ENCODE data around the gene EPB41.
"Not testable (repeated sequence)": the region's sequence is repeated elsewhere in the genome, so short reads cannot be mapped to it uniquely, and the experiment has no call there.

EPB41 gene

DNA sequence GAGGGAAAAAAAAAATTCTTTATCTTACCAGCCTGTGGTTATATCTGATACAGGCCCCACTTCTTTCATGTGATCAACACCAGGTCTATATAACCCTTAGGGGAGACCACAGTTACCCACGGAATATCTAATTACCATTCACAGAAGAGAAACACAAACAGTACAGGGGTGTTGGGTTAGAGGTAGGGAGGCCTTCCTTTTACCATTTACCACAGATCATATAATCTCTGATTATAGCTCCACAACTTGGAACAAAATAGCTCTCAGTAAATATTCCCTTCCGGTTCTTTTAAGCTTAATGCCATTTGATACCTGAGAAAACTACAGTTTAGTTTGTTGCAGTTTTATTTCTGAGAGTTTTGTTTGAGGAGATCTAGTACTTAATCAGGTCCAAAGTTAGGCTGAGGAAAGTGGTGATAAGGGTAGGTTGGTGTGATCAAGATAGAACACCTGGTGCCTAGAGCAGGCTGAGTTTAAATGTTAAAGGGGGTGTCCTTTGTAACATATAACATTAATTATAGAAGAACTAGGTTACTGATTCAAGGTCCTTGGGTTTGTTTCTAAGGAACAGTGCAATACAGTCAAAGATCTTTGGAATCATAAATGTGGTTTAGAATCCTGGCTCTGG lies 14.1 kb downstream of the EPB41 start:
- DNase-seq, result no peak

- no peak for DNase-seq
Observed at GRCh38 chr1:28933277-28933676, 18.9 kb downstream of the EPB41 start.

DNA sequence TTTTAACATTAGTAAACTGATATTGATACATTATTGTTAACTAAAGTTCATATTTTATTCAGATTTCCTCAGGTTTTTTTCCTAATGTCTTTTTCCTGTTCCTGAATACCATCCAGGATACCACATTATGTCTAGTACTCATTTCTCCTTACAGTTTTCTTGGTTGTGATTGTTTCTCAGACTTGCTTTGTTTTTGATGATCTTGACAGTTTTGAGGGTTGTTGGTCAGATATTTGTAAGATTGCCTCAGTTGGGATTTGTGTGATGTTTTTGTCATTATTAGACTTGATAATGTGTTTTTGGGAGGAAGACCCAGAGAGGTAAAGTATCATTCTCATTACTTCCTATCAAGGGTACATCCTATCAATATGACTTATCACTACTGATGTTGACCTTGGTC lies 19.5 kb downstream of the EPB41 start:
- no peak for DNase-seq

DNA sequence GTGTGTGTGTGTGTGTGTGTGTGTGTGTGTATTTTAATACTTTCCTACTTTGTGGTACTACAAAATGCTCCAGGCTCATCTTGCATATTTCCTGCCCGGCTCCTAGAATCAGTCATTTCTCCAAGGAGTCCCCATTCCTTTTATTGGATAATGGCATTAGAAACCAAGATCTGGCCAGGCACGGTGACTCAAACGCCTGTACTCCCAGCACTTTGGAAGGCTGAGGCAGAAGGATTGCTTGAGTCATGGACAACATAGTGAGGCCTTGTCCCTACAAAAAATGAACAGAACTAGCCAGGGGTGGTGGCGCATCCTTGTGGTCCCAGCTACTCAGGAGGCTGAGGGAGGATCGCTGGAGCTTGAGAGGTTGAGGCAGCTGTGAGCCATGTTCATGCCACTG lies 20.3 kb downstream of the EPB41 start:
- DNase-seq, result no peak

GRCh38 chr1:28935293-28935692 lies 20.9 kb downstream of the EPB41 start:
- no peak for DNase-seq

DNA sequence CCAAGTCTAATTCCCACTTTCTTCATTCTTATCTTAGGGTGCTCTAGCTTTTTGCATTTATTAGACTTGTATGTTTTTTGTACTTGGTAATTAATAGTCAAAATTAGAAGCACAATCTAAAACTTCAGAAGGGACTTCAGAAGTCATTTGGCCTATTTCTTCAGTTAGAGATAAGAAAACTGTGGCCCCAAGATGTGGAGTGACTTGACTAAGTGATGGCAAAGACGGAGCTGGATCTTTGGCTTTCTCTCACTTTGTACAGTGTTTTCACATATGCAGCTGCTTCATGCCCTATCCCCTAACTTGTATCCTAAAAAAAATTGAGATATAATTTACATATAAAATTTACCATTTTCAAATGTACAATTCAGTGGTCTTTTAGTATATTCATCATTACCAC lies 21.7 kb downstream of the EPB41 start:
- DNase-seq, result no peak

- no peak for DNase-seq
Observed at GRCh38 chr1:28936528-28936927, 22.2 kb downstream of the EPB41 start.

- DNase-seq, result not testable (repeated sequence)
Observed at GRCh38 chr1:28943581-28943980, 29.2 kb downstream of the EPB41 start.

DNA sequence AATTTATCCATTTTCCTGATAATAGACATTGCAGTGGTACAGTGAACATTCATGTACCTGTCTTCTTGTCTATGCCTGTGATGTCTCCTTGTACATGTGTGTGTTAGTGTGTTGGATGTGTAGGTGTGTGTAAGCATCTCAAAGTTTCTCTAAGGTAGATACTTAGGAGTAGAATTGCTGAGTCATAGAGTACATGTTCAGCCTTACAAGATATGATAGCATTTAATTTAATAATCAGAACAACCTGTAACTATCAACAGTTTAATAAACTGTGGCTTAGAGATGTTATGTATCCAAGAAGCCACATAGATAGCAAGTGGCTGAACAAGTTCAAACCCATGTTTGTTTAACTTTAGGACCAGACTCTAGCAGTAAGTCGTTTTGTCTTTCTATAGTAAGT lies 35.6 kb downstream of the EPB41 start:
- no peak for DNase-seq

- DNase-seq, result no peak
Observed at GRCh38 chr1:28950449-28950848, 36.1 kb downstream of the EPB41 start.

- DNase-seq, result no peak
Observed at GRCh38 chr1:28954126-28954726, 39.9 kb downstream of the EPB41 start.

DNA sequence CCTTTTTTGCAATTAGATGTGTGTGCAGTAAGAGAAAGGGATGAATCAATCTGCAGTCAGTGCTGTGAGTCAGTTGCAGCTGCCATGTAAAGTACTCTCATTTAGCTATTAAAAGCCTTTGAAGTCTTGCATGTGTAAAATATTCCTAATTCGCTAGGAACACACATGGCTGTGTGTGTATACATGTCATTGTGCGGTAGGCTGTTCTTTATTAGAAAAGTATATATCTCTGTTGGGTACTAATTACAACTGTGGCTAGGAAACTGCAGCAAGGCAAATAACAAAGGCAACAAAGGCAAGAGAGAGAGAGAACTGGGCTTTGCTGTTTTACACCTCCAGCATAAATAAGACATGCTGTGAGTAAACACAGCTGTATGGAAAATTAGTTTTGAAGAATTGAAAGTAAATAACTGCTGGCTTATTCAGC lies 41.7 kb downstream of the EPB41 start:
- no peak for DNase-seq

GRCh38 chr1:28962114-28962831 lies 47.9 kb downstream of the EPB41 start:
- DNase-seq, result not testable (repeated sequence)

- DNase-seq, result no peak
Observed at GRCh38 chr1:28965271-28965870, 51.0 kb downstream of the EPB41 start.

GRCh38 chr1:28966617-28967016 lies 52.2 kb downstream of the EPB41 start:
- no peak for DNase-seq

DNA sequence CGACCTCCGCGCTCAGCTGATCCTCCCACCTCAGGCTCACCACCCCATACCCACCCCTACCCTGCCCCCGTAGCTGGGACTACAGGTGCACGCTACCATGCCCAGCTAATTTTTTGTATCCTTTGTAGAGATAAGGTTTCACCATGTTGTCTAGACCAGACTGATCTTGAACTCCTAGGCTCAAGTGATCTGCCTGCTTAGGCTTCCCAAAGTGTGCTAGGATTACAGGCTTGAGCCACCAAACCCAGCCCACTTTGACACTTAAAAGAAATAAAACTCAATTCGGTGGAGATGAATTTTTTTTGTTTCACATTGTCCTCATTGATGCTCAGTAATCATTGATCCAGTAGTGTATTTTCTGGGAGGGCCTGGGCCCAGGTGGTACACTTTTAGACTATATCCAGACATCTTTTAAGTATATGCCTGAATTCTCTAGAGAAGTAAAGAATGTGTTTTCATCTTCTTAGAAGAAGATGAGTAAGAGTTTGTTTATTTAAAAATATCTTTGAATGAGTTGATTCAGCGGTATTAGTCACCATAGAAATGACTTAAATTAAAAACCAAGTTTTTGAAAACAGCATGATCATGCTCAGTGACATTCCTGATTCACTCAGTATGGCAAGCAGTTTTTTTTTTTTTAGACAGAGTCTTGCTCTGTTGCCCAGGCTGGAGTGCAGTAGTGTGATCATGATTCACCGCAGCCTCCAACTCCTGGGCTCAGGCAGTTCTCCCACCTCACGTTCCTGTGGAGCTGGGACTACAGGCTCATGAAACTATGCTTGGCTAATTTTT lies 57.8 kb downstream of the EPB41 start:
- no peak for DNase-seq

DNA sequence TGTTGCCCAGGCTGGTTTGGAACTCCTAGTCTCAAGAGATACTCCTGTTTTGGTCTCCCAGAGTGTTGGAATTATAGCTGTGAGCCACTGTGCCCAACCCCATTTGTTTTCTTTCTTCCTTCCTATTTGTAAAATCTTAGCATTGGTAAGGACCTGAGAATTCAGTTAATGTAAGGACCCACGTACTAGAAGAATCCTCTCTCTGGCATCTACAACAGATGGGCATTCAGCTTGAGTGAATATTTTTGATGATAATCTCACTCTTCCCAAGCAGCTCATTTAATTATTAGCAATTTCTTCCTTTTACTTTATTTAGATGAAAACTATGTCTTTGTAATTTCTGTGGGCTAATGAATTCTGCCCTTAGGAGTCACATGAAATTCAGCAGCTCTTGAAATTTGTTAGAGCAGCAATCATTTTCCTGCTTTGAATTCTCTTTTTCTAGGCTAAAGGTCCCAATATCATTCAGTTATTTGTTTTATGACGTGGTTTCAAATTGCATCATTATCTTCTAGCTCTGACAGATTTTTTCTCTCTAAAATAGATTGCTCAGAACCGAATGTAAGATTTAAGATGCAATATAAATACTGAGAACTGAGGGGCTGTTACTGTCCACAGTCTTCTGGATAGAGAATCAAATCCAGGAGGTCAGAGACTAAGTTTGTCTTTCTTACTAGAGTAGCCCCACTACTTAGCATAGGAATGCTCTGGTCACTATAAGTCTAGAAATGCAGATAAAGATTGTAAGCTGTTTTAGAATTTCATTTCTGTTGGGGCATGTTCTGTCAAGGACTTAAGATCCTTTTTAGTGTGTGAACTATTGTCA lies 59.4 kb downstream of the EPB41 start:
- no peak for DNase-seq

DNA sequence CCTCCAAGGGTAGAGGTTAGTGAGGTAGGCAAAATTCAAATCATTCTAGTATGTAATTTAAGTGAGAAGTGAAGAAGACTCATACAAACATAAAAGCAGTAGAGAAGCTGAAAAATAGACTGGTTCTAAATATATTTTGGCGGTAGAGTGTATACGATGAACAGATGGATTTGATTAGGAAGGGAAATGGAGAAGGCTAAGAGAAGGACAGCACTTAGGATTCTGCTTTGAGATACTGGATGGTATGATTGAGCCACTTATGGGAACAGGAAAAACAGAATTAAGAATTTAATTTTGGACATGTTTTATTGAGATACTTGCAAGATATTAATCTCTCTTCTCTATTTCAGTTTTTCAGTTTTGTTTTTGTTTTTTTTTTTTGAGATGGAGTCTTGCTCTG lies 60.1 kb downstream of the EPB41 start:
- no peak for DNase-seq

DNA sequence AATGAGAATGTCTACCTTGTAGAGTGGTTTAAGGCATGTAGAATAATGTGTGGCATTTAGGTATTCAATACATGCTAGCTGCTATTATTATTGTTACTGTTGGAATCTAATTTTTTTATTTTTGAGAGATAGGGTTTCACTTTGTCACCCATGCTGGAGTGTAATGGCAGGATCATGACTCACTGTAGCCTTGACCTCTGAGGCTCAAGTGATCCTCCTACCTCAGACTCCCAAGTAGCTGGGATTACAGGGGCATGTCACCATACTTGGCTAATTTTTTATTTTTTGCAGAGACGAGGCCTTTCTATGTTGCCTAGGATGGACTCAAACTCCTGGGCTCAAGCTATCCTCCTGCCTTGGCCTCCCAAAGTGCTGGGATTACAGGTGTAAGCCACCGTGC lies 61.9 kb downstream of the EPB41 start:
- no peak for DNase-seq

DNA sequence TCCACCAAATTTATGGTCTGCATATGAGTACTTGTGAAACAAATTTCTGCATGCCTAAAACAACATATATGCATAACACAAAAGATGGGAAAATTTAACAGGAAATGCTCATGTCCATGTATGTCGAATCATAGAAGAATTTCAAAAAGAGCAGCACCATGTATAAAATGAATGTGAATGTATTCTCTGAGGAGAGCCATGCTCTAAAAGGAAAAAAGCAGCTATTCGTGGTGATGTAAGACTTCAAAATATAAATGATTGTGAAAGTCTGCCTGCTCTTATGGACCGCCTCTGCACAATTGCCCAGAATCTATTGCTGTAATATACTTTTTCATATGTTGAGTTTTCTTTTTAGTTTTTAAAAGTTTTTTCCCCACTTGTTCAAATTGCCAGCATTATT lies 66.8 kb downstream of the EPB41 start:
- DNase-seq, result no peak

DNA sequence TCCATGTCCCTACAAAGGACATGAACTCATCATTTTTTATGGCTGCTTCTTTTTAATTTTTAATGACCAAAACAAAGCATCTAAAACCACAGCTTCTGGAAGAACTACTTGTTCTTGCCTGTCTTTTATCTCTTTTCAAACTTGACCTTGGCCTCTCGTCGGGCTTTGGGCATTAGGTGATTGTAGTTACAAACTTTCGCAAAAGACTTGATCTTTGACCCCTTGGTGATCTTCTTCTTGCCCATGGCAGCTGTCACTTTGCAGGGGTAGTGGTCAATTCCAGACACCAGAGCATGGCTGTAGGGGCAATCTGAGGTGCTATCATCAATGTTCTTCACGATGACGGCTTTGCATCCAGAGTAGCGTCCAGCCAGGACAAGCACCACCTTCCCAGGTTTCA lies 67.8 kb downstream of the EPB41 start:
- DNase-seq, result no peak

- DNase-seq, result no peak
Observed at GRCh38 chr1:28983091-28983490, 68.7 kb downstream of the EPB41 start.
